Glutamatergic neuron (in vitro differentiated cells): ENCODE measurements around the gene KRTAP9-9. TPM values are rescaled to one million over a fixed set of nuclear protein-coding genes. Genes with fewer than 3 reads are reported as not detected.

ENCODE experiments used
- DNase-seq: peaks from one replicate; pipeline ENCODE4 v3.0.0; 2022
- H3K27ac Mint-ChIP-seq: one replicate; pipeline ENCODE4 v1.8.0; 2020; ENCODE audit warnings: mild to moderate bottlenecking, mixed read lengths, inconsistent platforms; ENCODE audit not compliant: unreplicated experiment
- H3K27me3 Mint-ChIP-seq: one replicate; pipeline ENCODE4 v1.8.0; 2020; ENCODE audit warnings: mild to moderate bottlenecking, moderate library complexity, mixed read lengths, inconsistent platforms; ENCODE audit not compliant: unreplicated experiment
- H3K36me3 Mint-ChIP-seq: one replicate; pipeline ENCODE4 v1.8.0; 2020; ENCODE audit warnings: mild to moderate bottlenecking, mixed read lengths, inconsistent platforms; ENCODE audit not compliant: unreplicated experiment
- H3K4me1 Mint-ChIP-seq: one replicate; pipeline ENCODE4 v1.8.0; 2020; ENCODE audit warnings: mild to moderate bottlenecking, low read depth, mixed read lengths, inconsistent platforms; ENCODE audit not compliant: unreplicated experiment
- H3K4me3 Mint-ChIP-seq: one replicate; pipeline ENCODE4 v1.8.0; 2020; ENCODE audit warnings: mild to moderate bottlenecking, mixed read lengths, inconsistent platforms; ENCODE audit not compliant: unreplicated experiment
- H3K9me3 Mint-ChIP-seq: one replicate; pipeline ENCODE4 v1.8.0; 2020; ENCODE audit warnings: mild to moderate bottlenecking, moderate library complexity, mixed read lengths, inconsistent platforms; ENCODE audit not compliant: unreplicated experiment
- CTCF ChIP-seq: fragments of 200-600 bp; sonication (generic); IDR thresholded peaks from one replicate; pipeline ENCODE4 v1.5.0; 2021; ENCODE audit not compliant: partially characterized antibody, unreplicated experiment
- total RNA-seq: library from RNA; stranded (reverse); fragmentation: NEBNext Ultra II Directional; extraction: Animal tissue kit (Norgen Biotek cat#: 25700); gene quantifications from one replicate; pipeline ENCODE4 v1.2.1, GENCODE V29; 2021; ENCODE audit not compliant: unreplicated experiment

The KRTAP9-9 gene
- total RNA-seq, 1 donor from 2014 or later = not detected

- H3K4me1 Mint-ChIP-seq = peaks cover 3% of the 10 kb centered on the region
- DNase-seq = no peak
- no peak for TF ChIP-seq CTCF
- H3K9me3 Mint-ChIP-seq = peaks cover 5% of the 10 kb centered on the region
- H3K4me3 Mint-ChIP-seq = no peak overlapping the region
- H3K27ac Mint-ChIP-seq = no peak overlapping the region
- peaks cover 8% of the 10 kb centered on the region for H3K27me3 Mint-ChIP-seq
- H3K36me3 Mint-ChIP-seq = peaks cover 4% of the 10 kb centered on the region
These were observed 47.8 kb downstream of the KRTAP9-9 start for GRCh38 chr17:41302981-41303380.

- H3K4me3 Mint-ChIP-seq = no peak overlapping the region
- H3K9me3 Mint-ChIP-seq = peaks cover 9% of the 10 kb centered on the region
- H3K4me1 Mint-ChIP-seq = peaks cover 8% of the 10 kb centered on the region
- no peak for TF ChIP-seq CTCF
- DNase-seq = no peak
- peaks cover 12% of the 10 kb centered on the region for H3K27me3 Mint-ChIP-seq
- no peak overlapping the region for H3K27ac Mint-ChIP-seq
- peaks cover 6% of the 10 kb centered on the region for H3K36me3 Mint-ChIP-seq
These were observed 48.9 kb downstream of the KRTAP9-9 start for GRCh38 chr17:41304091-41304490.

Other genes with a start within 250 kb of the KRTAP9-9 start
- not detected for gene KRTAP3-1, start 246.3 kb upstream of the KRTAP9-9 start, total RNA-seq
- not detected for gene KRTAP1-5, start 228.2 kb upstream of the KRTAP9-9 start, total RNA-seq
- not detected for gene KRTAP1-4, start 225.2 kb upstream of the KRTAP9-9 start, total RNA-seq
- gene KRTAP1-3, start 220.5 kb upstream of the KRTAP9-9 start, total RNA-seq = not detected
- gene KRTAP1-1, start 213.9 kb upstream of the KRTAP9-9 start, total RNA-seq = not detected
- not detected for gene KRTAP2-1, start 208.1 kb upstream of the KRTAP9-9 start, total RNA-seq
- gene KRTAP2-2, start 200.2 kb upstream of the KRTAP9-9 start, total RNA-seq = not detected
- not detected for gene KRTAP2-3, start 195.3 kb upstream of the KRTAP9-9 start, total RNA-seq
- not detected for gene KRTAP2-4, start 189.5 kb upstream of the KRTAP9-9 start, total RNA-seq
- not detected for gene KRTAP4-7, start 171.2 kb upstream of the KRTAP9-9 start, total RNA-seq
- not detected for gene KRTAP4-8, start 157.2 kb upstream of the KRTAP9-9 start, total RNA-seq
- not detected for gene KRTAP4-16, start 153.2 kb upstream of the KRTAP9-9 start, total RNA-seq
- not detected for gene KRTAP4-9, start 150.0 kb upstream of the KRTAP9-9 start, total RNA-seq
- not detected for gene KRTAP4-11, start 137.0 kb upstream of the KRTAP9-9 start, total RNA-seq
- gene KRTAP4-12, start 131.2 kb upstream of the KRTAP9-9 start, total RNA-seq = not detected
- not detected for gene KRTAP4-6, start 114.8 kb upstream of the KRTAP9-9 start, total RNA-seq
- gene KRTAP4-5, start 105.6 kb upstream of the KRTAP9-9 start, total RNA-seq = not detected
- not detected for gene KRTAP4-4, start 94.6 kb upstream of the KRTAP9-9 start, total RNA-seq
- not detected for gene KRTAP4-3, start 87.2 kb upstream of the KRTAP9-9 start, total RNA-seq
- gene KRTAP4-2, start 77.2 kb upstream of the KRTAP9-9 start, total RNA-seq = not detected
- not detected for gene KRTAP4-1, start 70.5 kb upstream of the KRTAP9-9 start, total RNA-seq
- gene KRTAP9-1, start 65.5 kb upstream of the KRTAP9-9 start, total RNA-seq = not detected
- not detected for gene KRTAP9-2, start 28.7 kb upstream of the KRTAP9-9 start, total RNA-seq
- not detected for gene KRTAP9-3, start 22.9 kb upstream of the KRTAP9-9 start, total RNA-seq
- not detected for gene KRTAP9-8, start 17.4 kb upstream of the KRTAP9-9 start, total RNA-seq
- not detected for gene KRTAP9-4, start 5.7 kb upstream of the KRTAP9-9 start, total RNA-seq
- not detected for gene KRTAP9-6, start 10.0 kb downstream of the KRTAP9-9 start, total RNA-seq
- gene KRTAP9-7, start 20.3 kb downstream of the KRTAP9-9 start, total RNA-seq = not detected
- gene KRTAP29-1, start 47.5 kb downstream of the KRTAP9-9 start, total RNA-seq = not detected
- gene KRTAP16-1, start 53.9 kb downstream of the KRTAP9-9 start, total RNA-seq = not detected
- gene KRTAP17-1, start 60.3 kb downstream of the KRTAP9-9 start, total RNA-seq = not detected
- gene KRT33A, start 95.4 kb downstream of the KRTAP9-9 start, total RNA-seq = not detected
- 0.61 TPM for gene KRT33B, start 114.4 kb downstream of the KRTAP9-9 start, total RNA-seq
- gene KRT34, start 126.9 kb downstream of the KRTAP9-9 start, total RNA-seq = not detected
- not detected for gene KRT31, start 142.2 kb downstream of the KRTAP9-9 start, total RNA-seq
- not detected for gene KRT37, start 169.2 kb downstream of the KRTAP9-9 start, total RNA-seq
- not detected for gene KRT38, start 185.6 kb downstream of the KRTAP9-9 start, total RNA-seq
- not detected for gene KRT32, start 212.0 kb downstream of the KRTAP9-9 start, total RNA-seq
- not detected for gene KRT35, start 225.8 kb downstream of the KRTAP9-9 start, total RNA-seq
- not detected for gene KRT36, start 234.5 kb downstream of the KRTAP9-9 start, total RNA-seq